GM18519 (cell line): ENCODE measurements around the gene PPP1R14D.

ENCODE experiments used
- ATAC-seq: cut with Tn5 transposase; IDR thresholded peaks from one replicate; pipeline ENCODE4 v1.9.1; 2021; ENCODE audit warnings: mild to moderate bottlenecking, moderate library complexity; ENCODE audit not compliant: unreplicated experiment, low FRiP score

Gene PPP1R14D

GRCh38 chr15:40787991-40788390, 40.5 kb downstream of the PPP1R14D start:
- ATAC-seq, result no peak

- no peak for ATAC-seq
These were observed 41.1 kb downstream of the PPP1R14D start for GRCh38 chr15:40787344-40787841.

GRCh38 chr15:40785814-40786213, 42.7 kb downstream of the PPP1R14D start:
- ATAC-seq, result no peak

GRCh38 chr15:40785164-40785563, 43.3 kb downstream of the PPP1R14D start:
- ATAC-seq, result no peak

GRCh38 chr15:40782609-40783227, 45.8 kb downstream of the PPP1R14D start:
- no peak for ATAC-seq

- ATAC-seq, result no peak
These were observed 51.9 kb downstream of the PPP1R14D start for GRCh38 chr15:40776537-40777141.

GRCh38 chr15:40775740-40776536, 52.6 kb downstream of the PPP1R14D start:
- ATAC-seq, result no peak

- ATAC-seq, result no peak
These were observed 53.5 kb downstream of the PPP1R14D start for GRCh38 chr15:40775007-40775406.

- ATAC-seq, result no peak
These were observed 54.6 kb downstream of the PPP1R14D start for GRCh38 chr15:40773902-40774301.

GRCh38 chr15:40773496-40773895, 55.0 kb downstream of the PPP1R14D start:
- no peak for ATAC-seq

- no peak for ATAC-seq
These were observed 56.5 kb downstream of the PPP1R14D start for GRCh38 chr15:40772014-40772413.

GRCh38 chr15:40771242-40771641, 57.3 kb downstream of the PPP1R14D start:
- no peak for ATAC-seq

GRCh38 chr15:40770147-40770721, 58.3 kb downstream of the PPP1R14D start:
- no peak for ATAC-seq

GRCh38 chr15:40769274-40770146, 59.0 kb downstream of the PPP1R14D start, which contains the start of gene C15orf62:
TSS of gene C15orf62 (plus strand) at chr15:40769980. CDS start at chr15:40770496, 516 bp downstream.
- no peak for ATAC-seq

- no peak for ATAC-seq
These were observed 59.8 kb downstream of the PPP1R14D start for GRCh38 chr15:40768521-40769273.

GRCh38 chr15:40767838-40768500, 60.5 kb downstream of the PPP1R14D start:
- ATAC-seq, result no peak

GRCh38 chr15:40766906-40767837, 61.3 kb downstream of the PPP1R14D start:
- no peak for ATAC-seq
